WTC11 (cell line): ENCODE measurements around the gene CSH2. TPM values are rescaled to one million over a fixed set of nuclear protein-coding genes. Genes with fewer than 3 reads are reported as not detected.

ENCODE experiments used
- ATAC-seq: fragments of 200-7000 bp; cut with Tn5 transposase; 2 replicates; pipeline ENCODE4 v1.10.0; 2021; ENCODE audit warnings: mild to moderate bottlenecking, moderate library complexity
- CTCF ChIA-PET: fragments of 300-600 bp; sonication (Branson Sonifier 250); formaldehyde crosslinking; loops from one replicate; lab custom pipeline; 2021; ENCODE audit warnings: antibody characterized with exemption; lab: Charles Lee
- POLR2A ChIA-PET: fragments of 350-600 bp; sonication (Branson Sonifier 250); formaldehyde crosslinking; loops from one replicate; lab custom pipeline; 2021; ENCODE audit warnings: antibody characterized with exemption; lab: Charles Lee
- DNase-seq: peaks from one replicate; pipeline ENCODE4 v3.0.0; 2021; ENCODE audit warnings: low spot score
- H3K27ac Mint-ChIP-seq: 2 replicates; pipeline ENCODE4 v1.8.0; 2021; ENCODE audit warnings: mixed read lengths
- H3K27me3 Mint-ChIP-seq: 2 replicates; pipeline ENCODE4 v1.8.0; 2021; ENCODE audit warnings: low read depth, mild to moderate bottlenecking, moderate library complexity, mixed read lengths
- H3K36me3 Mint-ChIP-seq: 2 replicates; pipeline ENCODE4 v1.8.0; 2021; ENCODE audit warnings: mixed read lengths
- H3K4me1 Mint-ChIP-seq: 2 replicates; pipeline ENCODE4 v1.8.0; 2022; ENCODE audit warnings: mixed read lengths
- H3K4me3 Mint-ChIP-seq: 2 replicates; pipeline ENCODE4 v1.8.0; 2021; ENCODE audit warnings: mild to moderate bottlenecking, moderate library complexity, mixed read lengths
- H3K9me3 Mint-ChIP-seq: 2 replicates; pipeline ENCODE4 v1.8.0; 2021; ENCODE audit warnings: mixed read lengths
- CREB1 ChIP-seq: sonication (generic); formaldehyde crosslinking; IDR thresholded peaks from 2 replicates; pipeline ENCODE4 v1.8.0; 2023; ENCODE audit warnings: mild to moderate bottlenecking, missing genetic modification reagents
- ELF4 ChIP-seq: sonication (generic); formaldehyde crosslinking; IDR thresholded peaks from 2 replicates; pipeline ENCODE4 v1.8.1; 2022; ENCODE audit warnings: low read depth, mild to moderate bottlenecking, moderate library complexity, missing genetic modification reagents
- EMX1 ChIP-seq: fragments of 250-450 bp; sonication (Bioruptor Pico); IDR thresholded peaks from 2 replicates; pipeline ENCODE4 v1.8.0; 2021; ENCODE audit warnings: mild to moderate bottlenecking
- FOXP1 ChIP-seq: sonication (generic); formaldehyde crosslinking; IDR thresholded peaks from 2 replicates; pipeline ENCODE4 v1.8.0; 2022; ENCODE audit warnings: missing genetic modification reagents, mild to moderate bottlenecking, moderate library complexity, borderline replicate concordance
- GTF2I ChIP-seq: fragments of 250-450 bp; sonication (Bioruptor Pico); conservative IDR thresholded peaks from 2 replicates; pipeline ENCODE4 v1.4.0; 2021; ENCODE audit warnings: mild to moderate bottlenecking
- MYBL2 ChIP-seq: sonication (generic); formaldehyde crosslinking; IDR thresholded peaks from 2 replicates; pipeline ENCODE4 v1.8.1; 2023; ENCODE audit warnings: mild to moderate bottlenecking, moderate library complexity, missing genetic modification reagents
- NFE2L1 ChIP-seq: sonication (generic); formaldehyde crosslinking; IDR thresholded peaks from 2 replicates; pipeline ENCODE4 v1.8.1; 2023; ENCODE audit warnings: missing genetic modification reagents
- NR1H2 ChIP-seq: sonication (generic); formaldehyde crosslinking; IDR thresholded peaks from 2 replicates; pipeline ENCODE4 v1.9.0; 2021; ENCODE audit warnings: mild to moderate bottlenecking, moderate library complexity, missing genetic modification reagents
- OVOL2 ChIP-seq: fragments of 250-450 bp; sonication (Bioruptor Pico); IDR thresholded peaks from 2 replicates; pipeline ENCODE4 v1.9.0; 2021; ENCODE audit warnings: mild to moderate bottlenecking, borderline replicate concordance
- RELA ChIP-seq: sonication (generic); formaldehyde crosslinking; IDR thresholded peaks from 2 replicates; pipeline ENCODE4 v1.8.1; 2022; ENCODE audit warnings: missing genetic modification reagents, mild to moderate bottlenecking, borderline replicate concordance
- SMAD4 ChIP-seq: sonication (generic); formaldehyde crosslinking; IDR thresholded peaks from 2 replicates; pipeline ENCODE4 v1.8.0; 2022; ENCODE audit warnings: mild to moderate bottlenecking, missing genetic modification reagents
- ZNF138 ChIP-seq: sonication (generic); formaldehyde crosslinking; conservative IDR thresholded peaks from 2 replicates; pipeline ENCODE4 v1.8.1; 2022; ENCODE audit warnings: mild to moderate bottlenecking, moderate library complexity, missing genetic modification reagents
- total RNA-seq: library from RNA; stranded (reverse); gene quantifications from 3 replicates; pipeline ENCODE4 v1.2.3, GENCODE V29; 2021
- TF ChIP-seq, protein P1 (sequence below): sonication (generic); formaldehyde crosslinking; IDR thresholded peaks from 2 replicates; pipeline ENCODE4 v1.8.0; 2022; ENCODE audit warnings: missing genetic modification reagents
- TF ChIP-seq, protein P2 (sequence below): fragments of 250-450 bp; sonication (Bioruptor Pico); conservative IDR thresholded peaks from 2 replicates; pipeline ENCODE4 v1.9.0; 2021; ENCODE audit warnings: mild to moderate bottlenecking
- TF ChIP-seq, protein P3 (sequence below): sonication (generic); formaldehyde crosslinking; IDR thresholded peaks from 2 replicates; pipeline ENCODE4 v1.8.0; 2022; ENCODE audit warnings: mild to moderate bottlenecking, missing genetic modification reagents
- TF ChIP-seq, protein P4 (sequence below): sonication (generic); formaldehyde crosslinking; IDR thresholded peaks from 2 replicates; pipeline ENCODE4 v1.8.1; 2022; ENCODE audit warnings: mild to moderate bottlenecking, missing genetic modification reagents, moderate library complexity, borderline replicate concordance
- TF ChIP-seq, protein P5 (sequence below): sonication (generic); formaldehyde crosslinking; conservative IDR thresholded peaks from 2 replicates; pipeline ENCODE4 v1.8.1; 2022; ENCODE audit warnings: mild to moderate bottlenecking, missing genetic modification reagents
- TF ChIP-seq, protein P6 (sequence below): sonication (generic); formaldehyde crosslinking; IDR thresholded peaks from 2 replicates; pipeline ENCODE4 v1.8.0; 2022; ENCODE audit warnings: mild to moderate bottlenecking, missing genetic modification reagents
- TF ChIP-seq, protein P7 (sequence below): sonication (generic); formaldehyde crosslinking; IDR thresholded peaks from 2 replicates; pipeline ENCODE4 v1.8.1; 2023; ENCODE audit warnings: mild to moderate bottlenecking, missing genetic modification reagents, moderate library complexity
- TF ChIP-seq, protein P8 (sequence below): fragments of 200-600 bp; IDR thresholded peaks from 2 replicates; pipeline ENCODE4 v1.8.0; 2022; ENCODE audit warnings: antibody characterized with exemption

Gene CSH2
- total RNA-seq, 1 experiment from 2014 or later, result not detected

DNA sequence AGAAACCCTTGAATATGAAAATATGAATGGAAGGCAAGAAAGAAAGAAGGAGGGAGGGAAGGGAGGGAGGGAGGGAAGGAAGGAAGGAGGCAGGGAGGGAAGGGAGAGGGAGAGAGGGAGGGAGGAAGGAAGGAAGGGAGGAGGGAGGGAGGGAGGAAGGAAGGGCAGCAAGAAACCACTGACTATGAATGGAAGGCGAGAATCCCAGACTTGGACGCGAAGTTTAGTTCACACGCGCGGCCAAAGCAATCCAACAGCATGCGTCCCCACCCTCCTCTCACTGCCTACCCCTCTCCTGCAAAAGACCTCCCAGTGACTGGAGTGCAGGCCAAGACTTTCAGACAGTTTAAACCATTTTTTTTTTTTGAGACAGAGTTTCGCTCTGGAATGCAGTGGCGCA is 23.1 kb downstream of the CSH2 start (continued):
- TF ChIP-seq, protein P1, sequence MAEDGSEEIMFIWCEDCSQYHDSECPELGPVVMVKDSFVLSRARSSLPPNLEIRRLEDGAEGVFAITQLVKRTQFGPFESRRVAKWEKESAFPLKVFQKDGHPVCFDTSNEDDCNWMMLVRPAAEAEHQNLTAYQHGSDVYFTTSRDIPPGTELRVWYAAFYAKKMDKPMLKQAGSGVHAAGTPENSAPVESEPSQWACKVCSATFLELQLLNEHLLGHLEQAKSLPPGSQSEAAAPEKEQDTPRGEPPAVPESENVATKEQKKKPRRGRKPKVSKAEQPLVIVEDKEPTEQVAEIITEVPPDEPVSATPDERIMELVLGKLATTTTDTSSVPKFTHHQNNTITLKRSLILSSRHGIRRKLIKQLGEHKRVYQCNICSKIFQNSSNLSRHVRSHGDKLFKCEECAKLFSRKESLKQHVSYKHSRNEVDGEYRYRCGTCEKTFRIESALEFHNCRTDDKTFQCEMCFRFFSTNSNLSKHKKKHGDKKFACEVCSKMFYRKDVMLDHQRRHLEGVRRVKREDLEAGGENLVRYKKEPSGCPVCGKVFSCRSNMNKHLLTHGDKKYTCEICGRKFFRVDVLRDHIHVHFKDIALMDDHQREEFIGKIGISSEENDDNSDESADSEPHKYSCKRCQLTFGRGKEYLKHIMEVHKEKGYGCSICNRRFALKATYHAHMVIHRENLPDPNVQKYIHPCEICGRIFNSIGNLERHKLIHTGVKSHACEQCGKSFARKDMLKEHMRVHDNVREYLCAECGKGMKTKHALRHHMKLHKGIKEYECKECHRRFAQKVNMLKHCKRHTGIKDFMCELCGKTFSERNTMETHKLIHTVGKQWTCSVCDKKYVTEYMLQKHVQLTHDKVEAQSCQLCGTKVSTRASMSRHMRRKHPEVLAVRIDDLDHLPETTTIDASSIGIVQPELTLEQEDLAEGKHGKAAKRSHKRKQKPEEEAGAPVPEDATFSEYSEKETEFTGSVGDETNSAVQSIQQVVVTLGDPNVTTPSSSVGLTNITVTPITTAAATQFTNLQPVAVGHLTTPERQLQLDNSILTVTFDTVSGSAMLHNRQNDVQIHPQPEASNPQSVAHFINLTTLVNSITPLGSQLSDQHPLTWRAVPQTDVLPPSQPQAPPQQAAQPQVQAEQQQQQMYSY, result no peak
- TF ChIP-seq OVOL2 (no peak), ELF4 (no peak), RELA (CRISPR knock-in tag) (no peak), SMAD4 (no peak), MYBL2 (CRISPR knock-in tag) (no peak), ZNF138 (CRISPR knock-in tag) (no peak), NFE2L1 (CRISPR knock-in tag) (no peak), NR1H2 (CRISPR knock-in tag) (no peak), GTF2I (CRISPR knock-in tag) (no peak), EMX1 (CRISPR knock-in tag) (no peak)
- TF ChIP-seq, protein P2, sequence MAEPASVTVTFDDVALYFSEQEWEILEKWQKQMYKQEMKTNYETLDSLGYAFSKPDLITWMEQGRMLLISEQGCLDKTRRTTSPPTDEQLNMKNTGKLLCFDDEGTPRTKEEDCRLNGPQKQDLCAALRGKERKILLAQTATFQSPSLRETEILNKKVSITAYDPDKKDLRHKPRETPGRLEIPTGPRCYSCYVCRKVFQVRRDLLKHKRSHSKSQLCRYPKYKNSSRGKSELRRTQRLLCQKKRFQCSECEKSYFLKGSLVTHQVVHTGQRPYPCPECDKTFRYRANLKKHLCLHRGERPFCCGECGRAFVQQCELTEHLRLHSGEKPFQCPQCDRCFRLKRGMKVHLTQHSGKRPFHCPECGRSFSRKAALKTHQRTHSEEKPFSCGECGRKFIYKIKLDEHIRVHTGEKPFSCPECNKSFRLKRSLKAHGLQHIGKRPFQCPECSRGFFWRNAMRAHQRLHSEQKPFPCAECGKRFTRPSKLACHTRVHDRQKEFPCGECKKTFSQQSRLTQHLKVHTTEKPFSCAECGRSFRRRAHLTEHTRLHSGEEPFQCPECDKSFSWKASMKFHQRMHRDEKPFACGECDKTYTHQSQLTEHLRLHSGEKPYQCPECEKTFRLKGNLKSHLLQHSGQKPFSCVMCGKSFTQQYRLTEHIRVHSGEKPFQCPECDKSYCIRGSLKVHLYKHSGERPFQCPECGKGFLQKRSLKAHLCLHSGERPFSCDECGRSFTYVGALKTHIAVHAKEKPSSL (CRISPR knock-in tag), result no peak
- TF ChIP-seq, protein P3, sequence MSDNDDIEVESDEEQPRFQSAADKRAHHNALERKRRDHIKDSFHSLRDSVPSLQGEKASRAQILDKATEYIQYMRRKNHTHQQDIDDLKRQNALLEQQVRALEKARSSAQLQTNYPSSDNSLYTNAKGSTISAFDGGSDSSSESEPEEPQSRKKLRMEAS, result no peak
- TF ChIP-seq, protein P4, sequence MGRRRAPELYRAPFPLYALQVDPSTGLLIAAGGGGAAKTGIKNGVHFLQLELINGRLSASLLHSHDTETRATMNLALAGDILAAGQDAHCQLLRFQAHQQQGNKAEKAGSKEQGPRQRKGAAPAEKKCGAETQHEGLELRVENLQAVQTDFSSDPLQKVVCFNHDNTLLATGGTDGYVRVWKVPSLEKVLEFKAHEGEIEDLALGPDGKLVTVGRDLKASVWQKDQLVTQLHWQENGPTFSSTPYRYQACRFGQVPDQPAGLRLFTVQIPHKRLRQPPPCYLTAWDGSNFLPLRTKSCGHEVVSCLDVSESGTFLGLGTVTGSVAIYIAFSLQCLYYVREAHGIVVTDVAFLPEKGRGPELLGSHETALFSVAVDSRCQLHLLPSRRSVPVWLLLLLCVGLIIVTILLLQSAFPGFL (CRISPR knock-in tag), result no peak
- TF ChIP-seq, protein P5, sequence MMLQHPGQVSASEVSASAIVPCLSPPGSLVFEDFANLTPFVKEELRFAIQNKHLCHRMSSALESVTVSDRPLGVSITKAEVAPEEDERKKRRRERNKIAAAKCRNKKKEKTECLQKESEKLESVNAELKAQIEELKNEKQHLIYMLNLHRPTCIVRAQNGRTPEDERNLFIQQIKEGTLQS, result no peak
- TF ChIP-seq, protein P6, sequence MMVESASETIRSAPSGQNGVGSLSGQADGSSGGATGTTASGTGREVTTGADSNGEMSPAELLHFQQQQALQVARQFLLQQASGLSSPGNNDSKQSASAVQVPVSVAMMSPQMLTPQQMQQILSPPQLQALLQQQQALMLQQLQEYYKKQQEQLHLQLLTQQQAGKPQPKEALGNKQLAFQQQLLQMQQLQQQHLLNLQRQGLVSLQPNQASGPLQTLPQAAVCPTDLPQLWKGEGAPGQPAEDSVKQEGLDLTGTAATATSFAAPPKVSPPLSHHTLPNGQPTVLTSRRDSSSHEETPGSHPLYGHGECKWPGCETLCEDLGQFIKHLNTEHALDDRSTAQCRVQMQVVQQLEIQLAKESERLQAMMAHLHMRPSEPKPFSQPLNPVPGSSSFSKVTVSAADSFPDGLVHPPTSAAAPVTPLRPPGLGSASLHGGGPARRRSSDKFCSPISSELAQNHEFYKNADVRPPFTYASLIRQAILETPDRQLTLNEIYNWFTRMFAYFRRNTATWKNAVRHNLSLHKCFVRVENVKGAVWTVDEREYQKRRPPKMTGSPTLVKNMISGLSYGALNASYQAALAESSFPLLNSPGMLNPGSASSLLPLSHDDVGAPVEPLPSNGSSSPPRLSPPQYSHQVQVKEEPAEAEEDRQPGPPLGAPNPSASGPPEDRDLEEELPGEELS, result no peak

DNA sequence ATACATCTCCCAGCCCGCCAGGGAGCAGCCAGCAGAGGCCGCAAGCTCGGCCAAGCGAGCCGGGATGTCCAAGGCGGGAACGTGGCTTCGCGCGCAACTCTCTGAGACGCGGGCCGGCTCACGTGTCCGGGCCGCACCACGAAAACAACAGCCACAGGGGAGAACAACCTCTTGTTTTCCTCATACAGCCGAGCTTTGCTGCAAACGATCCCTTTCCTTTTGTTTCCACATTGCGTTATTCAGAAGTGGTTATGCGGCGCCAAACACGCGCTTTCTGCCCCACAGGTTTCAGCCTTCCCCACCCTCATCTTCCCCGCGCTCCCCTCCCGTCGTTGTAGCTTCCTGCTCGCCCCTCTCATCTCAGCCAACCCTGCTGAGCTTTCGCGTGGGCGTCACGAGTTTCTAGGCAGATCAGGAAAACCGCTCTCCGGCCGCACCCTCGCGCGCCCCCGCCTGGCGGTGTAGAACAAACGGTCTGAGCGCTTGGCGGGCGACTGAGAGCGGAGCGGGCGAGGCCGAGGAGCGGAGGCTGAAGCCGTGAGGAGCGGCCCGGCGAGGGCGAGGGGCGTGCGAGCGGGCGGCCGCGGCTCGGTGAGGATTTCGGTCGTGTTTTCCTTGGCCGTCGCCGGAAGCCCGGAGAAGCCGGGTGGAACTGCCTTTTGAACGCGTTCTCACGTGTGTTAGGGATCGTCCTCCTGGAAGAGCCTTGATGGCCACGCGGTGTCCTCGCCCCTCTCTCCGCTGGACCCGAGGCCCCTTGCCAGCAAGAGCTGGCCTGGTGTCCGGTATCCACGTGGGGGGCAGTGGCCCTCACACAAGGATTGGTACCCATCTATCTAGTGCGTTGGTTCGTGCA is 24.4 kb downstream of the CSH2 start:
- no peaks in the 10 kb centered on the region for H3K4me1 Mint-ChIP-seq
- ChIA-PET POLR2A (interaction anchor here (0.7 kb wide), 1 partner anchor 10 kb away, joined by 3 read pairs; no protein-coding TSS in a partner anchor), CTCF (interaction anchor here (0.6 to 3.9 kb wide), 22 partner anchors 9 to 423 kb away, joined by 3 to 43 read pairs (median 5); partner anchors contain the start of genes ACE, CCDC47, CSHL1 and DDX42)
- ATAC-seq, result peak; percentile 94
- peaks cover 12% of the 10 kb centered on the region for H3K9me3 Mint-ChIP-seq
- peaks cover 6% of the 10 kb centered on the region for H3K36me3 Mint-ChIP-seq
- H3K4me3 Mint-ChIP-seq, result peak overlapping the region; percentile 60
- peak; percentile 97 for DNase-seq
- H3K27me3 Mint-ChIP-seq, result peaks cover 84% of the 10 kb centered on the region
- H3K27ac Mint-ChIP-seq, result peak overlapping the region; percentile 97
- TF ChIP-seq, protein P2 (CRISPR knock-in tag), result no peak
- TF ChIP-seq CREB1, result peak; percentile 91
- TF ChIP-seq FOXP1 (CRISPR knock-in tag), result peak; percentile 96
- TF ChIP-seq, protein P7, sequence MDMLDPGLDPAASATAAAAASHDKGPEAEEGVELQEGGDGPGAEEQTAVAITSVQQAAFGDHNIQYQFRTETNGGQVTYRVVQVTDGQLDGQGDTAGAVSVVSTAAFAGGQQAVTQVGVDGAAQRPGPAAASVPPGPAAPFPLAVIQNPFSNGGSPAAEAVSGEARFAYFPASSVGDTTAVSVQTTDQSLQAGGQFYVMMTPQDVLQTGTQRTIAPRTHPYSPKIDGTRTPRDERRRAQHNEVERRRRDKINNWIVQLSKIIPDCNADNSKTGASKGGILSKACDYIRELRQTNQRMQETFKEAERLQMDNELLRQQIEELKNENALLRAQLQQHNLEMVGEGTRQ (CRISPR knock-in tag), result peak; percentile 94
- TF ChIP-seq, protein P8, sequence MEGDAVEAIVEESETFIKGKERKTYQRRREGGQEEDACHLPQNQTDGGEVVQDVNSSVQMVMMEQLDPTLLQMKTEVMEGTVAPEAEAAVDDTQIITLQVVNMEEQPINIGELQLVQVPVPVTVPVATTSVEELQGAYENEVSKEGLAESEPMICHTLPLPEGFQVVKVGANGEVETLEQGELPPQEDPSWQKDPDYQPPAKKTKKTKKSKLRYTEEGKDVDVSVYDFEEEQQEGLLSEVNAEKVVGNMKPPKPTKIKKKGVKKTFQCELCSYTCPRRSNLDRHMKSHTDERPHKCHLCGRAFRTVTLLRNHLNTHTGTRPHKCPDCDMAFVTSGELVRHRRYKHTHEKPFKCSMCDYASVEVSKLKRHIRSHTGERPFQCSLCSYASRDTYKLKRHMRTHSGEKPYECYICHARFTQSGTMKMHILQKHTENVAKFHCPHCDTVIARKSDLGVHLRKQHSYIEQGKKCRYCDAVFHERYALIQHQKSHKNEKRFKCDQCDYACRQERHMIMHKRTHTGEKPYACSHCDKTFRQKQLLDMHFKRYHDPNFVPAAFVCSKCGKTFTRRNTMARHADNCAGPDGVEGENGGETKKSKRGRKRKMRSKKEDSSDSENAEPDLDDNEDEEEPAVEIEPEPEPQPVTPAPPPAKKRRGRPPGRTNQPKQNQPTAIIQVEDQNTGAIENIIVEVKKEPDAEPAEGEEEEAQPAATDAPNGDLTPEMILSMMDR, result peak; percentile 35; the same call in 1 of the 2 replicates
